Putamen (tissue), 1 donor: ENCODE data around the gene KIRREL3.

ENCODE experiments used
- DNase-seq: peaks from one replicate; pipeline ENCODE4 v3.0.0-alpha.2; 2016; ENCODE audit warnings: low spot score

The KIRREL3 gene

DNA sequence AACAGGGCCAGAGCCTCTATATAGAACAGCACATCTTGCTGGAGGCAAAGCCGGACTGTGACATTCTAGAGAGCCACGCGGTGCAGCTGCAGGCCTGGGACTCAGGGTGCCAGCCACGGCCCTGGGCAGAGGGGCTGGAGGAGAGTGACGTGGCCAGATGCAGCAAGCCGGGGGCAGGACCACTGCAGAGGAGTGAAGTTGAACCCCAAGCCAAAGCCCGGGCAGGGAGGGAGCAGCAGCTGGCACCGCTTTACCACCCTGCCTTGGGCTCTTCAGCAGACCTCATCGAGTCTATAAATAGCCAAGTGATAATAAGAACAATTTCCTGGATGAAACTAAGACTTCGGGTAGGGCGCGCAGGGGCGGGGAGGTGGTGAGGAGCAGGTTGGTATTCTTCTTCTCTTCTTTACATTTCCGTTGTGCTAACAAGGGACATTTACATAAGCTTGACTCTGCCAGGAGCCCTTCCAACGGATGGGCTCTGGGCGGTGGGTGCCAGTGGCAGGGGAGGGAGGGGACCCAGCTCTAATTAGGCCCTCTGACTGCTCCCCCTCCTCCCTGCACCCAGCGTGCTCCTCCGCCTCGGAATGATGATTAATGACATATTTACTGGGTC, 534.9 kb downstream of the KIRREL3 start:
- no peak for DNase-seq

DNA sequence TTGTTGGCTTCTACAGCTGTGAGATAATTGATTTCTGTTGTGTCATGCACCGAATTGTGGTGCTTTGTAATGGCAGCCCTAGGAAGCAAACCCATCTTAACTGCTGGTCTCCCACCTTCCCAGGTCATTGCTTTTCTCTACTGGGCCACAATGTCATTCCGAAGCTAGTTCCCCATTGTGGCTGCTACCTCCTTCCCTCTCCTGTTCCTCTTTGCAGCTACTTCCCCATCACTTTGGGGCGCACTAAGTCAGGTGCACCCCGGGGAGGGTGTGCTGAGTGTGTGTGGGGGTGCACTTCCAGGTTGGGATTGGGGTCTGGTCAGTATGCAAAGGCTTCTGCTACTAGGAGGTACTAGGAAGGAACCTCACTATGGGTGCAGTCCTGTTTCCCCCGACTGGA, 535.8 kb downstream of the KIRREL3 start:
- no peak for DNase-seq

DNA sequence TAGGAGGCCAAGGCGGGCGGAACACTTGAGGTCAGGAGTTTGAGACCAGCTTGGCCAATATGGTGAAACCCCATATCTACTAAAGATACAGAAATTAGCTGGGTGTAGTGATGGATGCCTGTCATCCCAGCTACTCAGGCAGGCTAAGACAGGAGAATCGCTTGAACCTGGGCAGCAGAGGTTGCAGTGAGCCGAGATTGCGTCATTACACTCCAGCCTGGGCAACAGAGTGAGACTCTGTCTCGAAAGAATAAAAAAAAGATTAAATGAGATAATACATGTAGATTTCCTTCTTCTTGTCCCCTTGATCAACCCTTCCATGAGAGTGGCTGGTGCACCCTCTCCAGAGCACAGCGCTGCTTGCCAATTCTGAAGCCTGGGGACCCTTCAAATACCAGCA, 538.1 kb downstream of the KIRREL3 start:
- DNase-seq: no peak

DNA sequence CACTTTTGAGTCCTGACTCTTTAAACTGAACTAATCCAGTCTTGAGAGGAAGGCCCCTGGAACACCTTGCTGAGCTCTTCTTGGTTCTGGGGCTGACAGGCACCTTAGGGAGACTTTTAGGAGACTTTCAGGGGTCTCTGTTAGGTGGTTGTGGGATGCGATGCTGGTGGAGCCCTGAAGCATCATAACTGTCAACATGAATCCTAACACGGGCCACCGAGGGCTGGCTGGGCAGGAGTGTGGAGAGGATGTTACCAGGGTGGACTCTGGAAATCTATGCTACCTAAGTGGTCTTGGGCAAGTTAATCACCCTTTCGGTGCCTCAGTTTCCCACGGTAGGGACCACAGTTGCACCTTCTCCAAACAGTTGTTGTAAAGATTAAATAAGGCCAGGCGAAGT, 538.6 kb downstream of the KIRREL3 start:
- DNase-seq: no peak

DNA sequence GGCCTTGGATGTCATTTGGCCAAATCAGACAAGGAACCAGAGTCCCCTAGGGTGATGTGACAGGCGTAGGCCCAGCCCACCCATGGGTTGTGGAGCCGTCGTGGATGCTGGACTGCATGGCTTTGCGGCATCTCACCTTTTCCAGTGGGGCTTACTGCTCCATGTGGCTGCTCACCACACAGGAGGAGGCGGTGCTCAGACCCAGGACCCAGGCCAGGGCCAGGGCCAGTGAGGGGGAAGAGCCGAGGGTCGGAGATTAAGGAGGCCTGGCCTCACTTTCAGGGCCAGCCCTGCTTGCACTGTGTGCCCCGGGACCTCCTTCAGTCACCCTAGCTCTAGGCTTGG, 539.5 kb downstream of the KIRREL3 start:
- DNase-seq: no peak

DNA sequence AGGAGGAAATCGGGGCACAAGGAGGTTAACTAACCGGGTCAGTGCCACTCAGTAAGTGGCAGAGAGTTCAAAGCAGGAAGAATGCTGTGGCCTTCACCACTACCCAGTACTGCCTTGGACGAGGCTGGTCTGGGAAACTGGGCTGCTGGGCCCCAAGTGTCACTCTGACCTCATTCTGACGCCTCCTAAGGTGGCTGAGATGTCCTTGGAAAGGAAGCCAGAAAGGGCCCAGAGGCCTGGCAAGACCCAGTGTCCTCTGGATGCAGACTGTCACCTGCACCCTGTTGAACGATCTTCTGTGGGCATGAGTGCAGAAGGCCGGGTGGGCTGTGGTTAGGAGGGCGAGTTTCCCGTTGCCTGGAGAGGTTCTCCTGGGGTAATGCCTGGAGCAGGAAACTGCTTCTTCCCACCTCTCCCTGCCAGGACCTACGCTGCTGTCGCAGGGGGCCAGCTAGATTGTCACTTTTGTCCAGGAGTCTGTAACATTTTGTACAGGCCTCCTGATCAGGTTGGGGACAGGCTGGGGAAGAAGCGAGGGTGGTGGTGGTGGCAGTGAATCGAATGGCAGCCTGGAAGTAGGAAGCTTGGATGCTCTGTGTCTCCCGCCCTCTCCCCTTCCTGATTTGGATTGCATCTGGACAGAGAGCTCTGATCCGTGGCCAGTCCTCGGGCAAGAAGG, 540.0 kb downstream of the KIRREL3 start:
- no peak for DNase-seq

DNA sequence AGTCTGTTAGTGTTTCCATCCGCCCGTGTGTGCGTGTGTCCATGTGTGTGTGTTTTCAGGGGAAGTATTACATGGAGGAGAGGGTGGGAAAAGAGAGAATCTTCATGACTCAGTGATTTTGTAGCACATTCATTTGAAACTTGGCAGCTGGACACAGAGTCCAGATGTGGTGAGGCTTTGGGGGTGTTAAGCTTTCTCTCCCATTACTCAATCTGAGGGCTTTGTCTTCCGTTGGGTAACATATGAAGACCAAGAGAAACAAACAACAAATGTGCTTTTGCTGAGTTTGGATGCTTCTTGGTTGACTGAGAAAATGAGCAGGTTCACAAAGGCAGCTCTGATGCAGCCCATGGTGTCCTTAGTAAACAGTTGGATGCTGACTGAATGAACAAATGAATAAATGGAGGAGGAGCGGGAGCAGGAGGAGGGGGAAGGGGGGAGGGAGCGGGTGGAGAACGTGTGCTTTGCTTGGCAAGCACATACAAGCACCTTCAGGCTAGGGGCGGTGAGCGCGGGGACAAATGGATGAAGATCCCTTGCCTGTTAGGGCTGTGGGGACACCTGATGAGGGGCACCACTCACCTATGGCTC, 540.8 kb downstream of the KIRREL3 start:
- peak; percentile 80 for DNase-seq

DNA sequence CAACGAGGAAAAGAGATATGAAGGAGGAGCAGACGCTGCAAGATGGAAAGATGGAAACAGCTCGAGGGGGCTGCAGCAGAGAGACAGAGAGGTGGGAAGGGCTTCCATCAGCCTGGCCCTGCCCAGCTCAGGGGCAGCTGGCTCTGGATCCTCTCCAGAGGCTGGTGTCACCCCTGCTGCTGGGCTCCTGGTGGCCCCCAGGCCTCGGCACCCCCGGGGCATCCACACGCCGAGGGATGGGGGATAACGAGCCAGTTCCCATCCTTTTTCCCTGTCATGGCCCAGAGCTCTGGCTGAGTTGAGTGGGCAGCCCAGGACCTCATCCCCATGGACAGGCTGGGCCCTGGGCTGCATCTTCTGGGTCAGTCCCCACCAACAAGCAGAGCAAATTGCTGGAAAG, 542.8 kb downstream of the KIRREL3 start:
- DNase-seq: no peak

DNA sequence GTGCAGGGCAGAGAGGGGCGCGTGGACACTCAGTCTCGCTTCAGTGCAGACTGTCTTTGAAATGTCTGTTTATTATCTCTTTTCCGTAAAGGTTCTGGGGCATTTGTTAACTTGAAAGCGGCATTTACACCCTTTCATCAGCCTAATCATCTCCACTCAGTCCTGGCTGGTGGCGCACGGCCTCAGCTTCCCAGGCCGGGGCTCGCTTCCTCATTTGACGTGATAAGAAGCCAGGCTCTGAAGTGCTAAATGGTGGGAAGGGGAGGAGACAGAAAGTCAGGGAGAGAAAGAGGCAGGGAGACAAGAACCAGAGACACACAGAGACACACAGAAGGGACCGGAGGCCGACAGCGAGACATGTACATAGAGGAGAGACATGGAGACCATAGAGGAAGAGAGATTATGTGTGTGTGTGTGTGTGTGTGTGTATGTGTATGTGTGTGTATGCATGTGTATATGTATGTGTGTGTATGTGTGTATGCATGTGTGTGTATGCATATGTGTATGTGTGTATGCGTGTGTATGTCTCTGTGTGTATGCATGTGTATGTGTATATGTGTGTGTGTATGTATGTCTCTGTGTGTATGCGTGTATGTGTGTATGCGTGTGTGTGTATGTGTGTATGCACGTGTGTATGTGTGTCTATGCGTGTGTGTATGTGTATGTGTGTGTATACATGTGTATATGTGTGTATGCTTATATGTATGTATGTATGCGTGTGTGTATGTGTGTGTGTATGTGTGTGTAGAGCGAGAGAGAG, 543.6 kb downstream of the KIRREL3 start:
- no peak for DNase-seq

DNA sequence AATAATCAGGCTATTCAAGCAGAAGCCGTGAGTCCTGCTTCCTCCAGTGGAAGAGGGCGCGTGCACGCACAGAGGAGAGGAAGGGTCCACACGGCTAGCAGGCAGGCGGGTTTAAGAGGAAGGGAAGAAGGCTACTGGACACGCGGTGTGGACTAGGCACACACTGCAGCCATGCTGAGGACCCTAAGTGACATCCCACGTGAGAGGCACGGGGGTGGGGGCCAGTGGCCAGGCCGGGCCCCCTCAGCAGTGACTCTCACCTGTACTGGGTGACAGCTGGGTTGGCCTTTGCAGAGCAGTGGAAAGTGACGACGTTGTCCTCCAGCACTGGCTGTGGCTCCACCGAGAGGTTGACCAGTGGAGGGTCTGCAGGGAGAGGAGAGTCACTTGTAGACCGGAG, 544.5 kb downstream of the KIRREL3 start:
- no peak for DNase-seq

DNA sequence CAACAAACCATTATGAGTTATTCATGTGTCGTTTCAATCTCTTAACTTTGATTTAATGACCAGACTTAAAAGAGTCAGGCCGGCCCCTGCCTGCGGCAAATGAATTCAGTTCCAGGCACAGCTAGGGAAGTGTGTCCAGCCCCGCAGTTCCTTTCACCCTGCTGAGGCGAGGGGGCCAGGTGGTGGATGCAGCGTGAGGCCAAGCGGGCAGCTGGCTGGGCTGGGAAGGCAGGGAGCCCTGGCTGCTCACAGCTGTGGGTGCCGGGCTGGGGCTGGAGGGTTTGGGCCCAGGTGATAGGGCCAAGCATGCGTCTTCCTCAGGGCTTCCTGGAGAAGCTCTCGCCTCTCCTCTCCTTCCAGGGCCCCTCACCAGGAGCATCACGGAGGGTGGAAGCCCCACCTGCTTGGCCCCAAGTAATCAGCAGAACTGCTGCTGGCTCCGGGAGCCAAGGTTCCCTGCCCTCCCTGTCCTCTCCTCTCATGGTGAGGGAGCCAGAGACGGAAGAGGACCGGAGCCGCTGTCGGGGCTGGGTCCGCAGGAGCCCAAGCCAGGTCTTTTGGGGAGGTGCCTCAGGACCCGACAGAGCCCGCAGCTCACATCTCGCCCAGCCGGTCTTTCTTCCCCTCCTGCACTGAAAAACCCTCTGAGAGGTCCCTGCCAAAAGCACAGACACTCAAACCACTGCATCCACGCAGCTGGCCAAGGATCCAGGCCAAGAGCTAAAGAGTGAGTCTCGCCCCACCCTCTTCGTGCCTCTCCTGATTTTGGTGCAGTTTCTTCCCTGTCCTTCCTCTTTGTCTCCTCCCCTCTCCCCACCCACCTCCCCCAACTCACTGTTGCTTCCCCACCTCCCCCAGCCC, 548.1 kb downstream of the KIRREL3 start:
- no peak for DNase-seq

DNA sequence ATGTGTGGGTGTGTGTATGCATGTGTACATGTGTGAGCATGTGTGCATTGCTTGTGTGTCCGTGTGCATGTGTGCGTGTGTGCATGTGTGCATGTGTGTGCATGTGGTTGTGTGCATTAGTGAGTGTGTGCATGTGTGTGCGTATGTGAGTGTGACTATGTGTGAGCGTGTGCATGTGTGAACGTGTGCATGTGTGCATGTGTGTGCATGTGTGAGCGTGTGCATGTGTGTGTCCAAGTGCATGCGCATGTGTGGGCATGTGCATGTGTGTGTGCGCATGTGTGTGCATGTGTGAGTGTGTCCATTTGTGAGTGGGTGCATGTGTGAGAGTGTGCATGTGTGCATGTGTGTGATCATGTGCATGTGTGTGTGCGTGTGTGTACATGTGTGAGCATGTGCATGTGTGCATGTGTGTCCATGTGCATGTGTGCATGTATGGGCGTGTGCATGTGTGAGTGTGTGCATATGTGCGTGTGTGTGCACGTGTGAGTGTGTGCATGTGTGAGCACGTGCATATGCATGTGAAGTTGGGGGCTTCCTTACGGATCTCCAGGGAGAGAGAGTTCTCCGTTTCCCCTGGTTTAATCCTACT, 549.3 kb downstream of the KIRREL3 start:
- DNase-seq: no peak

DNA sequence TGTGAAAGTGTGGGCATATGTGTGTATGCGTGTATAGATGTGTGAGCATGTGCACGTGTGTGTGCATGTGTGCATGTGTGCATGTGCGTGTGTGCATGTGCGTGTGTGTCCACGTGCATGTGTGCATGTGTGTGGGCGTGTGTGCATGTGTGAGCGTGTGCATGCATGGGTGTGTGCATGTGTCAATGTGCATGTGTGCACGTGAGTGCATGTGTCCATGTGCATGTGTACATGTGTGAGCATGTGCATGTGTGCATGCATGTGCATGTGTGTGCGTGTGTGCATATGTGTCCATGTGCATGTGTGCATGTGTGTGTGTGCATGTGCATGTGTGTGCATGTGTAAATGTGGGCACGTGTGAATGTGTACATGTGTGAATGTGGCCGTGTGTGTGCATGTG, 549.8 kb downstream of the KIRREL3 start:
- no peak for DNase-seq

DNA sequence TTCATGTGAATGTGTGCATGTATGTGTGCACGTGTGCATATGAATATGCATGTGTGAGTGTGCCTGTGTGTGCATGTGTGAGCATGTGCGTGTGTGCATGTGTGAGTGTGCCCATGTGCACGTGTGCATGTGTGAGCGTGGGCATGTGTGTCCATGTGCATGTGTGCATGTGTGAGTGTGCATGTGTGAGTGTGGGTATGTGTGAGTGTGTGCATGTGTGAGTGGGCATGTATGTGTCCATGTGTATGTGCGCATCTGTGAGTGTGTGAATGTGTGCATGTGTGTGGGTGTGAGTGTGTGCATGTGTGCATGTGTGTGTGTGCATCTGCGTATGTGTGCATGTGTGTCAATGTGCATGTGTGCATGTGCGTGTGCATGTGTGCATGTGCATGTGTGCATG, 550.4 kb downstream of the KIRREL3 start:
- DNase-seq: no peak

DNA sequence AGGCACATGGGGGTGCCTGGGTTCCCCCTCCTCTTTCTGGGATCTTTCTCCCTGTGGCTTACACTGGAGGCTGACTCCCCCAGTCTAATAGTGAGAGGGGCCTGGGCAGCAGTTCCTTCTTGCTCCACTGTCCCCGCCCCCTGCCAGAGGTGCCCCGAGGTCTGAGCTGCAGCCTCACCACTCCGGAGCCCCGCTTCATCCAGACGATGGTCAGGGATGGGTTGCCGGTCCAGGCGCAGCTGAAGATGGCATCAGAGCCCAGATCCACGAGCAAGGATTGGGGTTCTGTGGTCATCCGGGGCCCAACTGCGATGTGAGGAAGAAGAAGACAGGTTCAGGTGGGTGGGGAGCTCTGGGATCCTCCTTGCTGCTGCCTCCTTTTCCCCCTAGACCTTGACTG, 554.0 kb downstream of the KIRREL3 start:
- no peak for DNase-seq

DNA sequence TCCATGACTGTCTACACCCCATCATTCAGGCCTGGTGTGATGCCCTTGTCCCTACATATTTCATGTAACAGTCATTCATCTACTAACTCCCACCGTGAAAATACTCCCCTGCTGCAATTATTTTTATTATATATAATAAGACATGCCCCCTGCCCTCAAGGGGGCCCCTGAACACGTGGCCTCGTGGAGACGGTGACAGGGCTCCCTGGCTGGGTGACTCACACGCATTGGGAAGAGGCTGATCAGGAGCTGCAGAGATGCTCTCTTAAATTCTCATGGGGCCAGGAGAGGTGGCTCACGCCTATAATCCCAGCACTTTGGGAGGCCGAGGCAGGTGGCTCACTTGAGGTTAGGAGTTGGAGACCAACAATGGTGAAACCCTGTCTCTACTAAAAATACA, 556.5 kb downstream of the KIRREL3 start:
- DNase-seq: no peak

DNA sequence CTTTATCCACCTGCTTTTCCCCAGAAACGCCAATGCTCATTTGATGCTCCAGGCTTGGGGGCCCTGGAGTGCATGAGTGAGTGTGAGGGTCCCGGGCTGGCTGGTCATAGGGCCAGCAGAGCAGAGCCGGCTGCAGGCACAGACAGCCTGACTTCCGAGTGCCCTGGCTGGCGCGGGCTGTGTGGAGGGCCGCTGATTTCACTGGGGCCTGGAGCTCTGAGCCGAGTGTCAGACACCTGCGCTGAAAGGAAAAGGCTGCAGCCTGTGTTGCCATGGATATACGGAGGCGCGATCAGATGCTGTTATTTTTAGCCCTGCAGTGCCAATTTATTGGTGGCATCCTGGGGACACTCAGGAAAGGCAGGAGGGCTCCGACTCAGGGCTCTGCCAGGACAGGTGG, 557.5 kb downstream of the KIRREL3 start:
- peak; percentile 66 for DNase-seq

DNA sequence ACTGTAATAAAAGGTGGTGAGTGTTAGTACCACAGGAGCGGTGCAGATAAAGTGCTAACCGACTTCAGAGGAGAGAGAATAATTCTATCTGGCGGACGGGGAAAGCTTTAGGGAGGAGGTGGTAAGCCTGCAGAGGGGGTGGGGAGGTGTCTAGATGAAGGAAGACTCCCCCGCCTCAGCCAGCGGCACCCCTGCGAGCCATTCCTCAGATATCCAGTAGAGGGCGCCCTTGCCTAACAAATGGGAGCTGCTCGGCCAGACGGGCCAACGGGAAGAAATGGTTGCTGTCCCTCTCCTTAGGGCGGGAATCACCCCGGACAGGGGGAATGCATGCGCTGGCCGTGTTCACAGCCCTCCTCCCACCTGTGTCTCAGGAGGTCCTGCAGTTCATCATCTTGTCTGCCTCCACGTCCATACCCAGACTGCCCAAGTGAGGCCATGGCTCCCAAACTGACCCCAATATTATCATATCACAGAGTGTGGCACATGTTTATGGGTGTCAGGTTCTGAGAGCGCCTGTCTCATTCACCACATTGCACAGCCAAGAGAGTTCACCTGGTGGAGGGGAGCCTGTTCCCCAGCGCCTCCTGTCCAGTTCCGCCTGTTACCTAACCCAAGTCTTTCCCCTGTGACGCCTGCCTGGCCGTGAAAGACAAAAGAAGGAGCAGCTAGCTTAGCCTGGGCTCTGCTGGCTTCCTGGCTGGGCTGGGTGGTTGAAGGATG, 559.6 kb downstream of the KIRREL3 start:
- DNase-seq: peak; percentile 76

DNA sequence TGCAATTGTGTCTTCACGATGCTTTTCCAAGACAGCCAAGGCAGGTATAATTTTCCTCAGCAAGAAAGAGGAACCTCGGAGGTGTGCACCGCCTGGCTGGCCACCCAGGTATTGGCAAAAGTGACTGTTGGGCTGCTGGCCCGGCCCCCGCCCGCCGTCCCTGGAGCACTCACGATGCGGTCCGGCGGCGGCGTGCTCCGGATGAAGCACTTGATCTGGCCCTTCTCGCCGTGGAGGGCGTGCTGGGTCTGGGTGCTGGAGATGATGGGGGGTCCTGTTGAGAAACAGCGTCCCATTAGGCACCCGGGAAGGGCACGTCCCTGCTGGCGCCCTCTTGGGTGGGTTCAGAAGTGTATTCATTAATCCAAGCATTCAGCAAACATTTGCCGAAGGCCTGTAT, 560.3 kb downstream of the KIRREL3 start:
- no peak for DNase-seq

DNA sequence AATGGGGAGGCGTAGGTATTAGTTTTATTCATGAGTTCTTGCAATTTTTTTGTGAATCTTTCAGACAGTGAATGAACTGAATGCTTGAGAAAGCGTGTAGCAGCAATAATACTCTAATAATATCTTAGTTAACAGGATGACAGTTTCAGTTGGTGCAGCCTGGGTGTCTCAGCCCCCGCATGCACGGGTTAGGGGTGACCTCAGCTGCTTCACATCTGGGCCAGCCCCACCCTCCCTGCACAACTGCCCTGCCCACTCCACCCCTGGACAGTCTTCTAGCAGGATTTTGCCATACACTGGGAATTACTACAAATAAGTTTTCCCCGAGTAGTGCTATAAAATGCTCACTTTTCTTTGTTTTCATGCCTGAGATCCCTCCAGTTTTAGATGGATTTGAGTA, 561.9 kb downstream of the KIRREL3 start:
- no peak for DNase-seq

DNA sequence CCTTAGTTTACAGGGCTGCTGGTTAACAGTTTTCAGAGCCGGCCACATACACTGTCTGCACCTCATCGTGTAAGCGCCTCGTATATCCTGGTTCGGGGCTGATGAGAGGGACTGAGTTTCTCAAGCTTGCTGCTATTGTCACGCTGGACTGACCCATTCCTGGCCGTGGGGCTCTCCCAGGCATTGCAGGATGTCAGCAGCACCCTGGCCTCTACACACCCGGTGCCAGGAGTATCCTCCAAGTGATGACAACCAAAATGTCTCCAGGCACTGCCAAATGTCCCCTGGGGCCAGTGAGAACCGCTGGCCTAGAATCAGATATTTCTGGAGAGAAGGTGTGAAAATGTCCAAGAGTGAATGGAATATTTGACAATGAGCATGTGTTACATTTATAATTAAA, 562.3 kb downstream of the KIRREL3 start:
- DNase-seq: no peak
